ENCODE measurements around the gene ZNF44.
A peak's percentile ranks its signal among the peaks of the same experiment; 100 is the strongest.

DNA sequence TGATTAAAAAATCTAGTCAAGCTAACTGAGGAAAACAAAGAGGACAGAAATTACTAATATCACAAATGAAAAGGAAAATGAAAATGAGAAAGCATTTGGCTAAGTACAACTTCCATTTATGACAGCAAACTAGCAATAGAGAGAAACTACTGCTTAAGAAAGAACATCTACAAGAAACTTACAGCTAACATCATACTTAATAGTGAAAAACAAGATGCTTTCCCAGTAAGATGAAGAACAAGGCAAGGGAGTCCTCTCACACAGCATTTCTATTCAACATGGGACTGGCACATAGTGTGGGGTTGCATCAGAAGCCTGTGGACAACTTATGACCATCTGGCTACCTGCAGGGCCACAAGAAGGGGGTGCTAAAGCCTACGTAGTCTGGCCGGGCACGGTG lies 39.3 kb downstream of the ZNF44 start:
- TF ChIP-seq POLR2A (IDR thresholded peaks at IDR 0.05; ENCODE audit: insufficient read depth in 1 of 2, low read depth in 2 of 2, low read length in 2 of 2): no peak
- no peak for TF ChIP-seq KLF16 (CRISPR knock-in tag; IDR thresholded peaks at IDR 0.05)
- TF ChIP-seq MED1 (CRISPR knock-in tag; IDR thresholded peaks at IDR 0.05): no peak
- TF ChIP-seq ZBTB21 (CRISPR knock-in tag; IDR thresholded peaks at IDR 0.05): no peak
- TF ChIP-seq, protein P1, sequence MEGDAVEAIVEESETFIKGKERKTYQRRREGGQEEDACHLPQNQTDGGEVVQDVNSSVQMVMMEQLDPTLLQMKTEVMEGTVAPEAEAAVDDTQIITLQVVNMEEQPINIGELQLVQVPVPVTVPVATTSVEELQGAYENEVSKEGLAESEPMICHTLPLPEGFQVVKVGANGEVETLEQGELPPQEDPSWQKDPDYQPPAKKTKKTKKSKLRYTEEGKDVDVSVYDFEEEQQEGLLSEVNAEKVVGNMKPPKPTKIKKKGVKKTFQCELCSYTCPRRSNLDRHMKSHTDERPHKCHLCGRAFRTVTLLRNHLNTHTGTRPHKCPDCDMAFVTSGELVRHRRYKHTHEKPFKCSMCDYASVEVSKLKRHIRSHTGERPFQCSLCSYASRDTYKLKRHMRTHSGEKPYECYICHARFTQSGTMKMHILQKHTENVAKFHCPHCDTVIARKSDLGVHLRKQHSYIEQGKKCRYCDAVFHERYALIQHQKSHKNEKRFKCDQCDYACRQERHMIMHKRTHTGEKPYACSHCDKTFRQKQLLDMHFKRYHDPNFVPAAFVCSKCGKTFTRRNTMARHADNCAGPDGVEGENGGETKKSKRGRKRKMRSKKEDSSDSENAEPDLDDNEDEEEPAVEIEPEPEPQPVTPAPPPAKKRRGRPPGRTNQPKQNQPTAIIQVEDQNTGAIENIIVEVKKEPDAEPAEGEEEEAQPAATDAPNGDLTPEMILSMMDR (CRISPR knock-in tag; IDR thresholded peaks at IDR 0.05): 0 out of 2 replicates have a peak, but pooled peaks have one; percentile 15
- TF ChIP-seq, protein P2, sequence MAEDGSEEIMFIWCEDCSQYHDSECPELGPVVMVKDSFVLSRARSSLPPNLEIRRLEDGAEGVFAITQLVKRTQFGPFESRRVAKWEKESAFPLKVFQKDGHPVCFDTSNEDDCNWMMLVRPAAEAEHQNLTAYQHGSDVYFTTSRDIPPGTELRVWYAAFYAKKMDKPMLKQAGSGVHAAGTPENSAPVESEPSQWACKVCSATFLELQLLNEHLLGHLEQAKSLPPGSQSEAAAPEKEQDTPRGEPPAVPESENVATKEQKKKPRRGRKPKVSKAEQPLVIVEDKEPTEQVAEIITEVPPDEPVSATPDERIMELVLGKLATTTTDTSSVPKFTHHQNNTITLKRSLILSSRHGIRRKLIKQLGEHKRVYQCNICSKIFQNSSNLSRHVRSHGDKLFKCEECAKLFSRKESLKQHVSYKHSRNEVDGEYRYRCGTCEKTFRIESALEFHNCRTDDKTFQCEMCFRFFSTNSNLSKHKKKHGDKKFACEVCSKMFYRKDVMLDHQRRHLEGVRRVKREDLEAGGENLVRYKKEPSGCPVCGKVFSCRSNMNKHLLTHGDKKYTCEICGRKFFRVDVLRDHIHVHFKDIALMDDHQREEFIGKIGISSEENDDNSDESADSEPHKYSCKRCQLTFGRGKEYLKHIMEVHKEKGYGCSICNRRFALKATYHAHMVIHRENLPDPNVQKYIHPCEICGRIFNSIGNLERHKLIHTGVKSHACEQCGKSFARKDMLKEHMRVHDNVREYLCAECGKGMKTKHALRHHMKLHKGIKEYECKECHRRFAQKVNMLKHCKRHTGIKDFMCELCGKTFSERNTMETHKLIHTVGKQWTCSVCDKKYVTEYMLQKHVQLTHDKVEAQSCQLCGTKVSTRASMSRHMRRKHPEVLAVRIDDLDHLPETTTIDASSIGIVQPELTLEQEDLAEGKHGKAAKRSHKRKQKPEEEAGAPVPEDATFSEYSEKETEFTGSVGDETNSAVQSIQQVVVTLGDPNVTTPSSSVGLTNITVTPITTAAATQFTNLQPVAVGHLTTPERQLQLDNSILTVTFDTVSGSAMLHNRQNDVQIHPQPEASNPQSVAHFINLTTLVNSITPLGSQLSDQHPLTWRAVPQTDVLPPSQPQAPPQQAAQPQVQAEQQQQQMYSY (CRISPR knock-in tag; IDR thresholded peaks at IDR 0.05): no peak
- no peak for TF ChIP-seq TFDP1 (CRISPR knock-in tag; IDR thresholded peaks at IDR 0.05; ENCODE audit: borderline replicate concordance)
- TF ChIP-seq TAF1 (CRISPR knock-in tag; IDR thresholded peaks at IDR 0.05): no peak
- TF ChIP-seq ZNF749 (CRISPR knock-in tag; IDR thresholded peaks at IDR 0.05; ENCODE audit: borderline replicate concordance): no peak
- no peak for TF ChIP-seq RELA (CRISPR knock-in tag; IDR thresholded peaks at IDR 0.05)
- TF ChIP-seq NFE2 (CRISPR knock-in tag; IDR thresholded peaks at IDR 0.05): no peak
- no peak for TF ChIP-seq CCAR2 (optimal IDR thresholded peaks at IDR 0.05; ENCODE audit: low read depth, low read length)
- TF ChIP-seq ASH2L (IDR thresholded peaks at IDR 0.05; ENCODE audit: insufficient read length, low read depth, low read length): no peak

Measured in HepG2 (cell line).